ENCODE measurements around the gene TRHDE. TPM values are rescaled to one million over a fixed set of nuclear protein-coding genes. Genes with fewer than 3 reads are reported as not detected.

The TRHDE gene
- total and polyA plus RNA-seq, 3 donors from 2014 or later: 2.8 to 8.5 (median 3.9) TPM

DNA sequence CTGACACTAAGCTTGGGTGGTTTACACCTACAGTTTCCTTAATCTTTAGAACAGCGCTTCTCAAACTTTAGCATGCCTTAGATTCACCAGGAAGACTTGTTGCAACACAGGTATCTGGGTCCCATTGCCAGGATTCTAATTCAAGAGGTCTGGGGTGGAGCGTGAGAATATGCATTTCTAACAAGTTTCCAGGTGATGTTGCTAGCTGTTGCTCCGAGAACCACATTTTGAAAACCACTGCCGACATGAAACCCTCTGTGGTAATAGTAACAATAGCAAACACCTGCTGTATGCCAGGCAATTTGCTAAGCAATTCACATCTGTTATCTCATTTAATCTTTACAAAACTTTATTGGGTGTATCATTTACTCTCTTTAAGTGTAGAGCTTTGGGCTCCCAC lies 58.6 kb downstream of the TRHDE start:
- Histone ChIP-seq H3K4me3 (no peak overlapping the region), H3K27ac (no peak overlapping the region), H3K4me1 (peaks cover 3% of the 10 kb centered on the region), H3K36me3 (ENCODE audit: low read depth, missing control alignments) (no peaks in the 10 kb centered on the region), H3K9me3 (no peaks in the 10 kb centered on the region), H3K27me3 (no peaks in the 10 kb centered on the region)
- no peak for TF ChIP-seq POLR2A (IDR thresholded peaks at IDR 0.05)
- TF ChIP-seq, protein P1, sequence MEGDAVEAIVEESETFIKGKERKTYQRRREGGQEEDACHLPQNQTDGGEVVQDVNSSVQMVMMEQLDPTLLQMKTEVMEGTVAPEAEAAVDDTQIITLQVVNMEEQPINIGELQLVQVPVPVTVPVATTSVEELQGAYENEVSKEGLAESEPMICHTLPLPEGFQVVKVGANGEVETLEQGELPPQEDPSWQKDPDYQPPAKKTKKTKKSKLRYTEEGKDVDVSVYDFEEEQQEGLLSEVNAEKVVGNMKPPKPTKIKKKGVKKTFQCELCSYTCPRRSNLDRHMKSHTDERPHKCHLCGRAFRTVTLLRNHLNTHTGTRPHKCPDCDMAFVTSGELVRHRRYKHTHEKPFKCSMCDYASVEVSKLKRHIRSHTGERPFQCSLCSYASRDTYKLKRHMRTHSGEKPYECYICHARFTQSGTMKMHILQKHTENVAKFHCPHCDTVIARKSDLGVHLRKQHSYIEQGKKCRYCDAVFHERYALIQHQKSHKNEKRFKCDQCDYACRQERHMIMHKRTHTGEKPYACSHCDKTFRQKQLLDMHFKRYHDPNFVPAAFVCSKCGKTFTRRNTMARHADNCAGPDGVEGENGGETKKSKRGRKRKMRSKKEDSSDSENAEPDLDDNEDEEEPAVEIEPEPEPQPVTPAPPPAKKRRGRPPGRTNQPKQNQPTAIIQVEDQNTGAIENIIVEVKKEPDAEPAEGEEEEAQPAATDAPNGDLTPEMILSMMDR (IDR thresholded peaks at IDR 0.05): no peak
- WGBS, 2 donors: 78 to 83% methylated on average over 4 of the region's 4 CpGs
- intact Hi-C loops (cut with DNase I; ENCODE audit: low total_unique reads): no loop called here
- DNase-seq: no peak

DNA sequence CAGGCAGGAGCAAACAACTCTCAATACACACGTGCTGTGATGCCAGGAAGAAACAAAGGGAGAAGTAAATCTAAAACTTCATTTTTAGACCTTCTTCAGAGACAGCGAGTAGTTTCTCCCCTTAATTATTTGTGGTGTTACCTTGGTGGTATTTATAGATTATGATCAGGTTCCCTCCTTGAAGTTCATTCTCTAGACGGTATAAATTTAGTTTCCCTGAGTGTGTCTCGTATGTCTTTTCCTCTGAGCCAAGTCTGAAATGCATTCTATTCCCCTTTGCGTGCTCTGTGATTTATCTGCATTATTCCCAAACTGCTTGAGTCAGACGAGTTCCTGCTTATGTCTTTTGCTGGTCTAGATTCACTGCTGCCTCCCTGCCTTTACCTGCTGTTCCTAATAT lies 65.2 kb downstream of the TRHDE start:
- WGBS, 2 donors: 66 to 67% methylated on average over 6 of the region's 6 CpGs
- Histone ChIP-seq H3K27me3 (no peaks in the 10 kb centered on the region), H3K36me3 (ENCODE audit: low read depth, missing control alignments) (no peaks in the 10 kb centered on the region), H3K4me3 (no peak overlapping the region), H3K27ac (no peak overlapping the region), H3K9me3 (no peaks in the 10 kb centered on the region), H3K4me1 (no peaks in the 10 kb centered on the region)
- DNase-seq: no peak
- intact Hi-C loops (cut with DNase I; ENCODE audit: low total_unique reads): no loop called here
- TF ChIP-seq POLR2A (IDR thresholded peaks at IDR 0.05): no peak
- TF ChIP-seq, protein P1 (IDR thresholded peaks at IDR 0.05): no peak

DNA sequence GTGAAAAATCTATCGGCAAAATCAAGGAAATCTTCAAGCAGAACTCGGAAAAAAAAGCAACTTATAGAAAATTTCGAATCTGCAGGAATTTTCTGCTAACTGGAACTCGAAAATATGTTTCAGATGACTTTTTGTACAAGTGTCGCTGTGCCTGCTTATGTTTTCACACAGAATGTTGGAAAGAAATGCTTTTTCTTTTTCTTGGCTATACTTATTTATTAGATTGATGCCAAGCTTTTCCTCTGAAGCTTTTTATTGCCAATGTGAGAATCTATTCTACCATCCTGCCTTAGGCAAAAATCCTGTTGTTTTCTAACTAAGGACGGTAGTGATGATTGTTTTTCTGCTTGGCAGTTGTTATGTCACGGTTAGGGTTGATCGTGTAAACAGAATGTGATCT lies 65.8 kb downstream of the TRHDE start:
- H3K4me3 ChIP-seq: no peak overlapping the region
- no peaks in the 10 kb centered on the region for H3K9me3 ChIP-seq
- H3K4me1 ChIP-seq: no peaks in the 10 kb centered on the region
- no peak for DNase-seq
- no peaks in the 10 kb centered on the region for H3K36me3 ChIP-seq (ENCODE audit: low read depth, missing control alignments)
- intact Hi-C loops (cut with DNase I; ENCODE audit: low total_unique reads): no loop called here
- WGBS, 2 donors: 84% methylated on average over 8 of the region's 8 CpGs
- no peaks in the 10 kb centered on the region for H3K27me3 ChIP-seq
- H3K27ac ChIP-seq: no peak overlapping the region
- TF ChIP-seq POLR2A (IDR thresholded peaks at IDR 0.05): no peak
- TF ChIP-seq, protein P1 (IDR thresholded peaks at IDR 0.05): no peak

DNA sequence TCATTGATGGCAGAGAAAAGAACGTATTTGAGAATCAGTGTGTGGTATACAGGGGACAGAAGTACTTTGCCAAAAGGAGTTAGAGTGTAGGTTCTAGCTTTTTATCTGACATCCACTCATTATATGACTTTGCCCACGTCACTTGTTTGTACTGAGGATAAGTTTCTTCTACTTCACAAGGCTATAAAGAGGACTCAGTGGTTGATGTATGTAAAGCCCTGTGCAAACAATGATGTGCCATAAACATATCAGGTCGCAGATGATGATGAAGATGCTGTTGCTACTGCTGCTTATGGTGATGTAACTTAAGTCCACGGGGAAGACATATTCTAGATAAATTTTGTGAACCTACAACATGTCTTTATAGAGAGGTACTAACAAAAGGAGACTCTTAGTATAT lies 66.3 kb downstream of the TRHDE start:
- intact Hi-C loops (cut with DNase I; ENCODE audit: low total_unique reads): no loop called here
- Histone ChIP-seq H3K36me3 (ENCODE audit: low read depth, missing control alignments) (no peaks in the 10 kb centered on the region), H3K9me3 (no peaks in the 10 kb centered on the region), H3K4me1 (no peaks in the 10 kb centered on the region), H3K27me3 (no peaks in the 10 kb centered on the region), H3K27ac (no peak overlapping the region), H3K4me3 (no peak overlapping the region)
- DNase-seq: no peak
- WGBS, 2 donors: 84 to 87% methylated on average over 4 of the region's 4 CpGs
- TF ChIP-seq, protein P1 (IDR thresholded peaks at IDR 0.05): no peak
- TF ChIP-seq POLR2A (IDR thresholded peaks at IDR 0.05): no peak

DNA sequence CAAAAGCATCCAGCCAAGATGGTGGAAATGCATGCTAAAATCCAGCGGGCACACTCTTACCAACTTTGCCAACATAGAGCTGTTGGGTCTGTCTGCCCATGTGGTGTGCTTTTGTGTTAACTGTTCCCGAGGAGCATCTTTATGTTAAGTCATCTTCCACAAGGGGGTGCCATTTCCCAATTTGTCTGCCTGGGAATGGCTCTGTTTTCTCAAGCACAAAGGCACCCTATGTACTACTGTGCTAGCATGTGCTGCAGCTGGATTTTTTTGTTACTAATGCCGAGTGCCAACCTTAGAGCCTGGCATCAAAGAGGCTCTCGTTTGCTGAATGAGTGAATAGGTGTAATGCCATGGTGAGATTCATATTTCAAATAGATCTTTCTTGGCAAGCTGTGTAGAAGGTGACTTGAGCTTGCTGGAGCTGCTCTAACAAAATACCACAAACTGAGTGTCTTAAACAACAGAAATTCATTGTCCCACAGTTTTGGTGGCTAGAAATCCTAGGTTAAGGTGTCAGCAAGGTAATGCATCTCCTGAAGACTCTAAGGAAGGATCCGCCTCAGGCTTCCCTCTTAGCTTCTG lies 74.3 kb downstream of the TRHDE start:
- peak; percentile 86 for DNase-seq
- Histone ChIP-seq H3K36me3 (ENCODE audit: low read depth, missing control alignments) (no peaks in the 10 kb centered on the region), H3K27ac (no peak overlapping the region), H3K4me3 (no peak overlapping the region), H3K4me1 (no peaks in the 10 kb centered on the region), H3K27me3 (no peaks in the 10 kb centered on the region), H3K9me3 (no peaks in the 10 kb centered on the region)
- intact Hi-C loops (cut with DNase I; ENCODE audit: low total_unique reads): no loop called here
- WGBS, 2 donors: 39 to 42% methylated on average over 5 of the region's 5 CpGs
- TF ChIP-seq POLR2A (IDR thresholded peaks at IDR 0.05): no peak
- TF ChIP-seq, protein P1 (IDR thresholded peaks at IDR 0.05): peak in 2 of 3 experiments; percentile 62 to 68

Data from testis (tissue), 3 donors.